ENCODE data around the gene C5orf58. TPM values are rescaled to one million over a fixed set of nuclear protein-coding genes. Genes with fewer than 3 reads are reported as not detected.

C5orf58 gene
- total RNA-seq: not detected in 2 replicates

DNA sequence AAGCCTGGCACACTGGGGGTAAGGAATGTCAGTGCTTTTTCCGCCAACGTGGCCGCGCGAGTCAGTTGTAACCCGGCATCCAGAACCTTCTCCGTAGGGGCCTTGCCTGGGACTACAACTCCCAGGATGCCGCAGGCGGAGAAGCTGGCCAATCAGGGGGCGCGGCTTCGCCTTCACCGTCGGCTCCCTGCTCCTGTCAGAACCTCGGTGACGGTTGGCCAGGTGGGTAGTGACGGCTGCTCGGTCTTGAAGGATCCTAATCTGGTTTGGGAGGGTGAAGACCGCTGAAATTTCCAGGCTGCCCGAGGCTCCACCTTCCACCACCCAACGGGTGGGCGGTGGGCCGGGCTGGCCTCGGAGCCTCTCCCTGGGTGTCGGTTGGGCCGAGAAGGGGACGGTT lies at the start of gene C5orf58:
Gene C5orf58 (plus strand): TSS at position 200 of the 400 bp plus-strand sequence. CDS start 1,992 bp downstream, outside the sequence.
- DNase-seq (ENCODE audit: low spot score): no peak
- H3K4me1 Mint-ChIP-seq (ENCODE audit: low read depth): peaks cover 5% of the 10 kb centered on the region
- H3K9me3 Mint-ChIP-seq: no peaks in the 10 kb centered on the region
- intact Hi-C loops (cut with micrococcal nuclease): no loop called here
- H3K4me3 Mint-ChIP-seq (ENCODE audit: low read depth): no peak within 1 kb of the TSS
- H3K27ac Mint-ChIP-seq: no peak within 1 kb of the TSS
- no peaks in the 10 kb centered on the region for H3K27me3 Mint-ChIP-seq (ENCODE audit: low read depth)
- H3K36me3 Mint-ChIP-seq (ENCODE audit: low read depth): peaks cover 9% of the 10 kb centered on the region

DNA sequence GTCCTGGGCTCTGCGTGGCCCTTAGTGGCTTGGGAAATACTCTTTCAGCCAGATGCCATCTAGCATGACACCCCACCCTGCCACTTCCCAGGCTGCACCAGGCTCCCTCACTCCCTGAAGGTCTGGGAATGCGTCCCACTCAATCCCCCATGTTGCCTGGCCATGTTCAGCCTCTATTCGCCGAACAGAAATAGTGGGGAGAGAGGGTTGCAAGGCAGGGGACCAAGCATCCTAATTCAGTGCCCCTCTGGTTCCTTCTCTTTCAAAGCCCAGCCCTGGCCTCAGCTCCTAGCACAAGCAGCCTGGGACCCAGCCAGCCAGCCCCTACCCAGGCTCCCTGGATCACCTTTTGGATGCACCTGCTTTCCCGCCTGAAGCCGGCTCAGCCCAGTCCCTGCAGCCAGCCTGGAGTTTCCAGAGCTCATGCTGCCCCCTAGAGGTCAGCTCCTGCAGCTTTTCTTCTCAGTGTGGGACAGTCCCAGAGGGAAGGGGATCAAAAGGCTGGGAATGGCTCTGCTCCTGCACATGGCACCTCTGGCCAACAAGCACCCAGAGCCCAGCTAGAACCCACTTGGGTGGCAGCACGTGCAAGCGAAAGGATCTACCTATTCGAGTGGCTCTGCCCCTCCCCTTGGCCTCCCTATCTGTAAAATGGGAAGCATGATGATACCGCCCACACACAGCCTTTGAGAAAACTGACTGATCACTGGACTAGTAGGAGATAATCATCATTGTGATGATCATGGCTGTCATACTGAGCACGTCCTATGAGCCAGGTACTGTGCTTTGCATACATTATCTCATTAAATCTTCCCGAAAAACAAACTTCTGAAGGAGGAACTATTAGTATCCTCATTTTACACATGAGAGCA lies 48.7 kb upstream of the C5orf58 start:
- no peaks in the 10 kb centered on the region for H3K36me3 Mint-ChIP-seq (ENCODE audit: low read depth)
- intact Hi-C loops (cut with micrococcal nuclease): loop anchor here (1.0 kb wide), 1 partner anchor 84 kb away; no protein-coding TSS in a partner anchor
- no peak overlapping the region for H3K27ac Mint-ChIP-seq
- H3K4me1 Mint-ChIP-seq (ENCODE audit: low read depth): no peaks in the 10 kb centered on the region
- DNase-seq (ENCODE audit: low spot score): peak; percentile 25
- H3K27me3 Mint-ChIP-seq (ENCODE audit: low read depth): peaks cover 8% of the 10 kb centered on the region
- no peaks in the 10 kb centered on the region for H3K9me3 Mint-ChIP-seq
- H3K4me3 Mint-ChIP-seq (ENCODE audit: low read depth): no peak overlapping the region

GRCh38 chr5:170184737-170185136 lies 48.0 kb upstream of the C5orf58 start:
- no peak overlapping the region for H3K27ac Mint-ChIP-seq
- H3K36me3 Mint-ChIP-seq (ENCODE audit: low read depth): no peaks in the 10 kb centered on the region
- peaks cover 11% of the 10 kb centered on the region for H3K27me3 Mint-ChIP-seq (ENCODE audit: low read depth)
- H3K4me3 Mint-ChIP-seq (ENCODE audit: low read depth): no peak overlapping the region
- DNase-seq (ENCODE audit: low spot score): no peak
- no peaks in the 10 kb centered on the region for H3K4me1 Mint-ChIP-seq (ENCODE audit: low read depth)
- intact Hi-C loops (cut with micrococcal nuclease): loop anchor here (1.0 kb wide), 1 partner anchor 84 kb away; no protein-coding TSS in a partner anchor
- no peaks in the 10 kb centered on the region for H3K9me3 Mint-ChIP-seq

DNA sequence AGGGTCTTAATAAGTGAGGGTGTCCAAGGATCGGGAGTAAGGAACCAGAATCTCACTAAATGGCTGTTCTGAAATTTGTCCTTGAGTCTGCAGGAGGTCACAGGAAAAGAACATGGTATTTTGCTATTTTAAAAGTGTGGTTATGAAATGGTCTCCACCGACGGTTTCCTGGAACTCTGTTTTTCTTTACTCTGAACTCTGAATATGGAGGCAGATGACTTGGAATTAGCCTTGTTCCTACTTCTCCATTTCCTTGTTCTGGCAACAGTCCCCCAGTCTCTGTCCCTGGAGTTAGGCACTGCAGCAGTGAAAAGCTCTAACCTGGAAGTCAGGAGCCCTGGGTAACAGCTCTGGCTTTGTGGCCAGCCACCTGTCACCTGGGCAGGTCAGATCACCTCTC lies 46.6 kb upstream of the C5orf58 start:
- H3K27me3 Mint-ChIP-seq (ENCODE audit: low read depth): peaks cover 19% of the 10 kb centered on the region
- H3K36me3 Mint-ChIP-seq (ENCODE audit: low read depth): no peaks in the 10 kb centered on the region
- intact Hi-C loops (cut with micrococcal nuclease): no loop called here

GRCh38 chr5:170186856-170187255 lies 45.9 kb upstream of the C5orf58 start:
- H3K9me3 Mint-ChIP-seq: no peaks in the 10 kb centered on the region
- no peaks in the 10 kb centered on the region for H3K36me3 Mint-ChIP-seq (ENCODE audit: low read depth)
- H3K27me3 Mint-ChIP-seq (ENCODE audit: low read depth): peaks cover 17% of the 10 kb centered on the region
- H3K4me3 Mint-ChIP-seq (ENCODE audit: low read depth): no peak overlapping the region
- H3K27ac Mint-ChIP-seq: no peak overlapping the region
- no peak for DNase-seq (ENCODE audit: low spot score)
- no peaks in the 10 kb centered on the region for H3K4me1 Mint-ChIP-seq (ENCODE audit: low read depth)
- intact Hi-C loops (cut with micrococcal nuclease): no loop called here

More for the DNA sequence above, 46.6 kb upstream of the C5orf58 start:
- H3K4me3 Mint-ChIP-seq (ENCODE audit: low read depth): no peak overlapping the region
- no peaks in the 10 kb centered on the region for H3K4me1 Mint-ChIP-seq (ENCODE audit: low read depth)
- H3K9me3 Mint-ChIP-seq: no peaks in the 10 kb centered on the region
- no peak for DNase-seq (ENCODE audit: low spot score)
- no peak overlapping the region for H3K27ac Mint-ChIP-seq

DNA sequence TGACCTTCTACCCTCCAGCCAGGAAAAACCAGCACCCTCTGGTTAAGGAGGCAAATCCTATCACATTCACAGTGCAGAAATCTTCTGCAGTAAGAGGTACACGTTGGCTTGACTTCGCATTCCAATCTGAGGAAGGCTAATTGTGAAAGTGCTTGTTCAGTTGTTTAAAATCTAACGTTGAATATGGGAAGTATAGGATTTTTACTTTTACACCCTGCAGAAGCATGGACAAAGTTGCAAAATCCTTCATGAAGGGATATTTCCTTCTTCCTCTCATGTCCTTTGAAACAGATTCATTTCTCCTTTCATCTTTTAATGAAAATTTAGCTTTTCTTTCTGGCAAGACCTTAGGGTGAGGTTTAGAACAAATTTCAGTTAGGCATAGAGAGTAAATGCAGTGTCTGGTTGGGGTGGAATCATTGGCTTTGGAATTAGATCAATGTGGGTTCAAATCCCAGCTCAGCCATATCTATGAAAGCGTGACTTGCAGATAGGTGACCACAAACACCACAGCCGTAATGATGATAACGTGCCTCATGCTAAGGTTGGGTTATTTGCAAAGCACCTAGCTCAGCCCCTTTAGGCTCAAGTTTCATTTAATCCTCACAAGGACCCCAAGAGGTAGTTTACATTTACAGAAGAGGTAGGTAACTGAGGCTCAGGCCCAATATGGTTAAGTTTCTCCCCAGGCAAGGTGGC lies 42.2 kb upstream of the C5orf58 start:
- Mint-ChIP-seq H3K27me3 (ENCODE audit: low read depth) (peaks cover 13% of the 10 kb centered on the region), H3K4me3 (ENCODE audit: low read depth) (no peak overlapping the region), H3K9me3 (no peaks in the 10 kb centered on the region), H3K27ac (no peak overlapping the region), H3K4me1 (ENCODE audit: low read depth) (no peaks in the 10 kb centered on the region), H3K36me3 (ENCODE audit: low read depth) (no peaks in the 10 kb centered on the region)
- no peak for DNase-seq (ENCODE audit: low spot score)
- intact Hi-C loops (cut with micrococcal nuclease): no loop called here

GRCh38 chr5:170192829-170193228 lies 40.0 kb upstream of the C5orf58 start:
- intact Hi-C loops (cut with micrococcal nuclease): no loop called here
- Mint-ChIP-seq H3K4me1 (ENCODE audit: low read depth) (no peaks in the 10 kb centered on the region), H3K36me3 (ENCODE audit: low read depth) (no peaks in the 10 kb centered on the region), H3K4me3 (ENCODE audit: low read depth) (no peak overlapping the region), H3K27me3 (ENCODE audit: low read depth) (peaks cover 14% of the 10 kb centered on the region), H3K9me3 (no peaks in the 10 kb centered on the region), H3K27ac (no peak overlapping the region)
- DNase-seq (ENCODE audit: low spot score): no peak

GRCh38 chr5:170195961-170196360 lies 36.8 kb upstream of the C5orf58 start:
- DNase-seq (ENCODE audit: low spot score): no peak
- Mint-ChIP-seq H3K27ac (no peak overlapping the region), H3K36me3 (ENCODE audit: low read depth) (no peaks in the 10 kb centered on the region), H3K9me3 (no peaks in the 10 kb centered on the region), H3K27me3 (ENCODE audit: low read depth) (peaks cover 5% of the 10 kb centered on the region), H3K4me1 (ENCODE audit: low read depth) (no peaks in the 10 kb centered on the region), H3K4me3 (ENCODE audit: low read depth) (no peak overlapping the region)
- intact Hi-C loops (cut with micrococcal nuclease): no loop called here

DNA sequence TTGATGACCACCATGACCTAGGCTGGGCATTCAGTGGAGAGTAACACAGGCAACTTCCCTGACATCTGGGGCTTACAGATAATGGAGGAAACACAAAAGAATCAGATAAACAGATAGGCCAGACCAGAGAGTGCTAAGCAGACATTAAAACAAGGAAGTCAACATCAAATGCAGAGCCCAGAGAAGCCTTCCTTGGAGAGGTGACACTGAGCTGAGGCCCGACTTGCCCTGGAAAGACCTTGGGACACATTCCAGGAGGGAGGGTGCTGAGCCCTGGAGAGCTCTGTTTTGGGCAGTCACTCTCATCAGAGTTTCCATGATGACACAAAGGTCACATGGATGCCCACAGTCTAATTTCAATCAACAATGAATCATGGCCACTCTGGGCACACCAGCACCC lies 31.9 kb upstream of the C5orf58 start:
- Mint-ChIP-seq H3K4me3 (ENCODE audit: low read depth) (no peak overlapping the region), H3K36me3 (ENCODE audit: low read depth) (no peaks in the 10 kb centered on the region), H3K27me3 (ENCODE audit: low read depth) (peaks cover 5% of the 10 kb centered on the region), H3K4me1 (ENCODE audit: low read depth) (no peaks in the 10 kb centered on the region), H3K9me3 (no peaks in the 10 kb centered on the region), H3K27ac (no peak overlapping the region)
- intact Hi-C loops (cut with micrococcal nuclease): no loop called here
- no peak for DNase-seq (ENCODE audit: low spot score)

- Mint-ChIP-seq H3K9me3 (no peaks in the 10 kb centered on the region), H3K4me1 (ENCODE audit: low read depth) (no peaks in the 10 kb centered on the region), H3K4me3 (ENCODE audit: low read depth) (no peak overlapping the region), H3K27me3 (ENCODE audit: low read depth) (peaks cover 5% of the 10 kb centered on the region), H3K27ac (no peak overlapping the region), H3K36me3 (ENCODE audit: low read depth) (no peaks in the 10 kb centered on the region)
- no peak for DNase-seq (ENCODE audit: low spot score)
- intact Hi-C loops (cut with micrococcal nuclease): no loop called here
Measured at GRCh38 chr5:170201311-170201710, 31.5 kb upstream of the C5orf58 start.

- no peaks in the 10 kb centered on the region for H3K36me3 Mint-ChIP-seq (ENCODE audit: low read depth)
- H3K9me3 Mint-ChIP-seq: no peaks in the 10 kb centered on the region
- intact Hi-C loops (cut with micrococcal nuclease): no loop called here
- H3K27ac Mint-ChIP-seq: no peak overlapping the region
- H3K27me3 Mint-ChIP-seq (ENCODE audit: low read depth): peaks cover 3% of the 10 kb centered on the region
- H3K4me1 Mint-ChIP-seq (ENCODE audit: low read depth): no peaks in the 10 kb centered on the region
- no peak for DNase-seq (ENCODE audit: low spot score)
- no peak overlapping the region for H3K4me3 Mint-ChIP-seq (ENCODE audit: low read depth)
Measured at GRCh38 chr5:170202117-170202516, 30.7 kb upstream of the C5orf58 start.

- Mint-ChIP-seq H3K27me3 (ENCODE audit: low read depth) (peaks cover 6% of the 10 kb centered on the region), H3K4me1 (ENCODE audit: low read depth) (no peaks in the 10 kb centered on the region), H3K4me3 (ENCODE audit: low read depth) (no peak overlapping the region), H3K9me3 (no peaks in the 10 kb centered on the region), H3K27ac (no peak overlapping the region), H3K36me3 (ENCODE audit: low read depth) (no peaks in the 10 kb centered on the region)
- no peak for DNase-seq (ENCODE audit: low spot score)
- intact Hi-C loops (cut with micrococcal nuclease): no loop called here
Measured at GRCh38 chr5:170204202-170204601, 28.6 kb upstream of the C5orf58 start.

DNA sequence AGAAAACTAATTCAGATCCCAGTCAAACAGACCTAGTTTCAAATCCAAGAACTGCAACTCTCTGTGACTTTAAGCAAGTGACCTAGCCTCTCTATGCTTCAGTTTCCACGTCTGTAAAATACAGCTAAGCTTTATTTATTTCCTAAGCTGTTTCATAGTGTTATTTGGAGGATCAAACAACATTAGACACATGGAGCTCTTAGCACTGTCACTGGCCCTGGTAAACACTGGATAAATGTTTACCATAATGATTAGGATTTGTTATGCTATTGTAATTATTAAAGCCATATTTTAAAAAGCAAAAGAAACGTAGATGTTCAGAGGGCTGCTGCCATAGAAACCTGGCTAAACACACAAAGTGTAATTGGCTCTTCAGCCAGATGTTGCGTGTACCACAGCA lies 26.6 kb upstream of the C5orf58 start:
- intact Hi-C loops (cut with micrococcal nuclease): no loop called here
- Mint-ChIP-seq H3K4me3 (ENCODE audit: low read depth) (no peak overlapping the region), H3K9me3 (no peaks in the 10 kb centered on the region), H3K27me3 (ENCODE audit: low read depth) (peaks cover 21% of the 10 kb centered on the region), H3K36me3 (ENCODE audit: low read depth) (no peaks in the 10 kb centered on the region), H3K27ac (no peak overlapping the region), H3K4me1 (ENCODE audit: low read depth) (no peaks in the 10 kb centered on the region)
- no peak for DNase-seq (ENCODE audit: low spot score)

Data from activated T-helper 2 cell treated with anti-CD3 and anti-CD28 coated beads, Interferon-gamma antibody, Interleukin-2, Interleukin-4, amounts not matched to agents 10 μg/mL and 5 μg/mL and 100 μg/mL, durations not matched to agents 14 hours and 24 hours and 36 hours (primary cell).